Heart right ventricle (tissue), 16 donors: ENCODE data around the gene ATG7. TPM values are rescaled to one million over a fixed set of nuclear protein-coding genes. Genes with fewer than 3 reads are reported as not detected.
A peak's percentile ranks its signal among the peaks of the same experiment; 100 is the strongest.

Experiments
- ATAC-seq, 8 donors: fragments of 200-7000 bp; cut with Tn5 transposase; one replicate each; pipeline ENCODE4 v1.9.1; 2020; ENCODE audit warnings: mild to moderate bottlenecking in 8 of 8, moderate library complexity in 8 of 8, moderate number of reproducible peaks in 1 of 8
- DNase-seq, 2 donors: peaks; one replicate each; pipeline ENCODE4 v3.0.0-alpha.2; 2020
- H3K27ac ChIP-seq, 10 donors: fragments of 200-600 bp; sonication (generic) in 2 of 10; one replicate each; pipeline versions ENCODE4 v1.5.0 to v1.8.0; 2020 to 2022; ENCODE audit warnings: mild to moderate bottlenecking in 3 of 10
- H3K27me3 ChIP-seq, 7 donors: fragments of 200-600 bp; one replicate each; pipeline ENCODE4 v1.8.0; 2021 to 2022; ENCODE audit warnings: mild to moderate bottlenecking in 2 of 7
- H3K36me3 ChIP-seq, 9 donors: fragments of 200-600 bp; sonication (generic) in 1 of 9; one replicate each; pipeline versions ENCODE4 v1.5.0 to v1.8.0; 2020 to 2022; ENCODE audit warnings: mild to moderate bottlenecking in 2 of 9
- H3K4me1 ChIP-seq, 9 donors: fragments of 200-600 bp; sonication (generic) in 1 of 9; one replicate each; pipeline versions ENCODE4 v1.5.0 to v1.8.0; 2020 to 2022; ENCODE audit warnings: mild to moderate bottlenecking in 4 of 9
- H3K4me3 ChIP-seq, 10 donors: fragments of 200-600 bp; sonication (generic) in 2 of 10; one replicate each; pipeline versions ENCODE4 v1.5.0 to v1.8.0; 2020 to 2022; ENCODE audit warnings: mild to moderate bottlenecking in 7 of 10, moderate library complexity in 2 of 10
- H3K9me3 ChIP-seq, 11 donors: fragments of 200-600 bp in 10 of 11; sonication (generic) in 2 of 11; one replicate each; pipeline versions ENCODE4 v1.5.0 to v1.8.0; 2013 to 2022; ENCODE audit warnings: mild to moderate bottlenecking in 2 of 11, control low read depth in 1 of 11, moderate library complexity in 1 of 11
- WGBS, 2 donors: extraction: QIAGEN DNeasy Blood & Tissue Kit; methylation state at CpG; one replicate each; pipeline ENCODE4 v1.1.7; 2013; ENCODE audit warnings: inconsistent platforms in 1 of 2; 5-methylcytosine and 5-hydroxymethylcytosine counted together
- intact Hi-C, 10 donors: fragments of 100-400 bp; cut with DNase I; formaldehyde crosslinking; loops; one replicate each; pipeline versions ENCODE4 v1.11.1 to v1.14.2; 2022
- polyA plus RNA-seq, 2 donors: library from polyadenylated mRNA; stranded (reverse); fragments of 200-250 nt; gene quantifications; one replicate each; pipeline ENCODE4 v1.2.3, GENCODE V29; 2013
- total RNA-seq, 10 donors: library from RNA; stranded (reverse); fragmentation: NEBNext Ultra II Directional in 3 of 10; extraction: Animal tissue kit (Norgen Biotek cat#: 25700) in 3 of 10; gene quantifications; one replicate each; pipeline versions ENCODE4 v1.2.1 to v1.2.4, GENCODE V29; 2021 to 2023
- TF ChIP-seq, protein P1 (sequence below), 9 donors: fragments of 200-600 bp; sonication (generic) in 2 of 9; IDR thresholded peaks; one replicate each; pipeline versions ENCODE4 v1.5.0 to v1.8.0; 2021 to 2022; ENCODE audit warnings: antibody characterized with exemption in 9 of 9, mild to moderate bottlenecking in 5 of 9, moderate library complexity in 1 of 9
- donor health status: Arrhythmogenic right ventricular cardiomyopathy.
- donor health status: ischemic (EF 13 %, LVEDD 7.1; RV severe dilation, severe dysfunction).
- donor health status: healthy with polysubstance abuse.
- donor health status: DM: no; HTN: yes; CAD: no.
- donor health status: DM: no; HTN: no; CAD: no.
- donor health status: ischemic (EF 25% LVEDD 6.9; RV normal size, moderate dysfunction).
- donor health status: ischemic (EF 25% LVEDD 5.7; RV mildly dilated, moderate dysfunction).
- donor health status: healthy.
- donor health status: DM: yes; HTN: yes; CAD: no.
- donor health status: Ischemic cardiomyopathy.
- donor health status: ischemic (EF 35%, LVEDD 5.7; RV mildly dilated, moderate dysfunction).
- donor health status: nonischemic (EF 11% LVEDD 7.7; RV severe dilation, severe dysfunction).
- donor health status: DM: yes; HTN: yes; CAD: no.
- donor health status: PGD.
- donor health status: ischemic (EF 29% LVEDD 5.4; RV normal size, mild dysfunction).
- donor health status: nonischemic (EF 23%, LVEDD 6.1; RV moderate dilation, normal function).

ATG7 gene
- total and polyA plus RNA-seq, 12 donors = 5.3 to 24.1 (median 16.8) TPM

- 96 to 97% methylated on average over 19 of the region's 19 CpGs for WGBS, 2 donors
- DNase-seq = no peak
- Histone ChIP-seq H3K36me3 (no peaks in the 10 kb centered on the region), H3K27ac (peak overlapping the region in 1 of 10 donors; percentile 64), H3K9me3 (peaks cover 0 to 6% (median 0%) of the 10 kb centered on the region in 11 donors), H3K4me1 (peaks cover 3 to 33% (median 21%) of the 10 kb centered on the region in 9 donors), H3K27me3 (no peaks in the 10 kb centered on the region), H3K4me3 (no peak overlapping the region)
- TF ChIP-seq, protein P1, sequence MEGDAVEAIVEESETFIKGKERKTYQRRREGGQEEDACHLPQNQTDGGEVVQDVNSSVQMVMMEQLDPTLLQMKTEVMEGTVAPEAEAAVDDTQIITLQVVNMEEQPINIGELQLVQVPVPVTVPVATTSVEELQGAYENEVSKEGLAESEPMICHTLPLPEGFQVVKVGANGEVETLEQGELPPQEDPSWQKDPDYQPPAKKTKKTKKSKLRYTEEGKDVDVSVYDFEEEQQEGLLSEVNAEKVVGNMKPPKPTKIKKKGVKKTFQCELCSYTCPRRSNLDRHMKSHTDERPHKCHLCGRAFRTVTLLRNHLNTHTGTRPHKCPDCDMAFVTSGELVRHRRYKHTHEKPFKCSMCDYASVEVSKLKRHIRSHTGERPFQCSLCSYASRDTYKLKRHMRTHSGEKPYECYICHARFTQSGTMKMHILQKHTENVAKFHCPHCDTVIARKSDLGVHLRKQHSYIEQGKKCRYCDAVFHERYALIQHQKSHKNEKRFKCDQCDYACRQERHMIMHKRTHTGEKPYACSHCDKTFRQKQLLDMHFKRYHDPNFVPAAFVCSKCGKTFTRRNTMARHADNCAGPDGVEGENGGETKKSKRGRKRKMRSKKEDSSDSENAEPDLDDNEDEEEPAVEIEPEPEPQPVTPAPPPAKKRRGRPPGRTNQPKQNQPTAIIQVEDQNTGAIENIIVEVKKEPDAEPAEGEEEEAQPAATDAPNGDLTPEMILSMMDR (IDR thresholded peaks at IDR 0.05) = no peak
- intact Hi-C loops = no loop called here
- no peak for ATAC-seq
Observed at GRCh38 chr3:11543141-11543947, 271.1 kb downstream of the ATG7 start.

DNA sequence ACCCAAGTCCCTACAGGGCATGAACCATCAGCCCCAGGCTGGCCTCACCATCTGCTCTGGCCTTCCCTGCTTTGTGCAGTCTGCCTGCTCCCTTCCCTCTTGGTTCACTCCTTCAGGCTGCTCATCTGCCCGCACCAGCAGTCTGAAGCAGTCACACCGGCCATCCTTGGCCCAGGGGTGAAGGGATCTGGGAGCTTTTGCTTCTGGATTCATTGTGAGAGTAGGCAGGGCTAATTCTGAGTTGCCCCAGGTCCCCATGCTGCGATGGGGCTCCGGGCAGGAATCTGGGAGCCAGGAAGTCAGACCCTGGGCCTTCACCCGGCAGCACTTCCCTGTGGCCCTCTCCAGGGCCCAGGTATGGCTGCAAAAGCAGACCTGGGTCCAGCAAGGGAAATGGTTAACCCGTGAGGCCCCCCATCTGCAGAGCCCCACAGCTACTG lies 271.8 kb downstream of the ATG7 start:
- TF ChIP-seq, protein P1 (IDR thresholded peaks at IDR 0.05) = no peak
- H3K27ac ChIP-seq = peak overlapping the region in 6 of 10 donors; percentile 41 to 65 (median 60)
- DNase-seq = no peak

GRCh38 chr3:11544412-11545181 lies 272.4 kb downstream of the ATG7 start:
- ATAC-seq (peak; percentile 20 to 77 (median 51)), DNase-seq (peak in 1 of 2 donors; percentile 52)
- peak overlapping the region in 9 of 10 donors; percentile 12 to 65 (median 55) for H3K27ac ChIP-seq
- 58 to 60% methylated on average over 17 of the region's 17 CpGs for WGBS, 2 donors
- no peaks in the 10 kb centered on the region for H3K36me3 ChIP-seq
- intact Hi-C loops = loop anchor here in 1 of 10 donors (5.0 kb wide), 1 partner anchor 32 kb away; no protein-coding TSS in a partner anchor
- no peaks in the 10 kb centered on the region for H3K27me3 ChIP-seq
- H3K9me3 ChIP-seq = peaks cover 0 to 6% (median 0%) of the 10 kb centered on the region in 11 donors
- peaks cover 3 to 46% (median 26%) of the 10 kb centered on the region in 9 donors for H3K4me1 ChIP-seq
- TF ChIP-seq, protein P1 (IDR thresholded peaks at IDR 0.05) = no peak
- H3K4me3 ChIP-seq = peak overlapping the region in 1 of 10 donors; percentile 2

More for the DNA sequence above, 271.8 kb downstream of the ATG7 start:
- Histone ChIP-seq H3K9me3 (peaks cover 0 to 6% (median 0%) of the 10 kb centered on the region in 11 donors), H3K36me3 (no peaks in the 10 kb centered on the region), H3K4me1 (peaks cover 3 to 39% (median 24%) of the 10 kb centered on the region in 9 donors), H3K27me3 (no peaks in the 10 kb centered on the region), H3K4me3 (no peak overlapping the region)
- intact Hi-C loops = no loop called here
- ATAC-seq = no peak
- WGBS, 2 donors = 87 to 94% methylated on average over 6 of the region's 6 CpGs
